Bronchial epithelial cell (primary cell): ENCODE measurements around the gene AANAT. TPM values are rescaled to one million over a fixed set of nuclear protein-coding genes. Genes with fewer than 3 reads are reported as not detected.

Experiments
- DNase-seq: peaks from one replicate; pipeline ENCODE4 v3.0.0-alpha.2; 2010; ENCODE audit warnings: low read depth
- FAIRE-seq: peaks from 2 replicates; lab custom pipeline; 2011; peaks lifted over from hg19 to GRCh38; lab: Jason Lieb, UNC
- H3K27me3 ChIP-seq: 2 replicates; pipeline ENCODE4 v1.5.1; 2011; ENCODE audit warnings: low read length; ENCODE audit not compliant: control insufficient read depth, insufficient read depth
- H3K36me3 ChIP-seq: 2 replicates; pipeline ENCODE4 v1.5.1; 2011; ENCODE audit warnings: low read length; ENCODE audit not compliant: control insufficient read depth, insufficient read depth
- H3K4me3 ChIP-seq: 2 replicates; pipeline ENCODE4 v1.5.1; 2011; ENCODE audit warnings: mild to moderate bottlenecking, low read depth, low read length, control low read depth
- CTCF ChIP-seq: IDR thresholded peaks from 2 replicates; pipeline ENCODE4 v1.5.1; 2011; ENCODE audit warnings: mild to moderate bottlenecking, moderate library complexity, low read length, control low read depth, inconsistent platforms; ENCODE audit not compliant: insufficient read depth, severe bottlenecking
- total RNA-seq: library from RNA; depleted of rRNA; stranded (reverse); fragments of >200 nt; gene quantifications from 2 replicates; pipeline ENCODE4 v1.2.1, GENCODE V29; 2014

AANAT gene
- total RNA-seq, 1 donor from 2014 or later, result not detected

GRCh38 chr17:76500074-76500746 is 32.8 kb downstream of the AANAT start:
- no peak for TF ChIP-seq CTCF
- DNase-seq (no peak), FAIRE-seq (no peak)
- H3K4me3 ChIP-seq, result peak overlapping the region; percentile 90
- peaks cover 7% of the 10 kb centered on the region for H3K36me3 ChIP-seq
- H3K27me3 ChIP-seq, result no peaks in the 10 kb centered on the region

GRCh38 chr17:76500747-76501017 is 33.3 kb downstream of the AANAT start:
- FAIRE-seq (no peak), DNase-seq (no peak)
- H3K36me3 ChIP-seq, result peaks cover 5% of the 10 kb centered on the region
- H3K4me3 ChIP-seq, result peak overlapping the region; percentile 90
- no peak for TF ChIP-seq CTCF
- no peaks in the 10 kb centered on the region for H3K27me3 ChIP-seq

- DNase-seq, result peak; percentile 84
- Histone ChIP-seq H3K4me3 (peak within 1 kb of the TSS; percentile 90), H3K27me3 (no peaks in the 10 kb centered on the region), H3K36me3 (peaks cover 3% of the 10 kb centered on the region)
- no peak for FAIRE-seq
- no peak for TF ChIP-seq CTCF
Measured at GRCh38 chr17:76501018-76501826, 33.8 kb downstream of the AANAT start, which contains the start of gene RHBDF2. Gene RHBDF2, minus strand, starts transcription at chr17:76501423. Its CDS starts 19,899 bp downstream, at chr17:76481524.

GRCh38 chr17:76501827-76502307 is 34.5 kb downstream of the AANAT start:
- no peak for FAIRE-seq
- TF ChIP-seq CTCF, result no peak
- no peak for DNase-seq
- no peak overlapping the region for H3K4me3 ChIP-seq
- H3K27me3 ChIP-seq, result no peaks in the 10 kb centered on the region
- H3K36me3 ChIP-seq, result no peaks in the 10 kb centered on the region

GRCh38 chr17:76502341-76503211 is 35.2 kb downstream of the AANAT start:
- TF ChIP-seq CTCF, result no peak

More at GRCh38 chr17:76502341-76503211, 35.2 kb downstream of the AANAT start:
- Histone ChIP-seq H3K36me3 (no peaks in the 10 kb centered on the region), H3K4me3 (no peak overlapping the region), H3K27me3 (peaks cover under 1% of the 10 kb centered on the region)
- DNase-seq (no peak), FAIRE-seq (no peak)
